Measurements from ENCODE around the gene NPPB.
"Not testable (repeated sequence)": the region's sequence is repeated elsewhere in the genome, so short reads cannot be mapped to it uniquely, and the experiment has no call there.

NPPB gene

DNA sequence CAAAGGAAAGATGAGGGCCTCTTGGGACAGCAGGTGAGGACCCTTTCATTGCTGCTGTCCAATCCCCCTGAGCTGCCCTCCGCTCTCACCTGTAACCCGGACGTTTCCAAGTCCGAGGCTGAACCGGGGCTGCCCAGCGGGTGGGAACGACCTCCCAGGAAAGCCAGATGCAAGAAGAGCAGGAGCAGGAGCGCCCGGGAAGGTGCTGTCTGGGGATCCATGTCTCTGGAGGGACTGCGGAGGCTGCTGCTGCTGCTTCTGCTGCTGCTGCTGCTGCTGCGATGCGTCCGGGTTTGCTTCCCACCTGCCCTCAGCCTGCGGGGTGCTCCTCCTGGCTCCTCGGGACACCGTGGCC is at the start of gene NPPB:
Gene NPPB (minus strand): TSS at position 333 of the 355 bp plus-strand sequence. CDS start 112 bp downstream, at position 221.
- no peak for DNase-seq
- in situ Hi-C loops (cut with MboI; ENCODE audit: low pct_unique_long_range_greater_than_20kb, low sequenced_read_pairs): no loop called here

DNA sequence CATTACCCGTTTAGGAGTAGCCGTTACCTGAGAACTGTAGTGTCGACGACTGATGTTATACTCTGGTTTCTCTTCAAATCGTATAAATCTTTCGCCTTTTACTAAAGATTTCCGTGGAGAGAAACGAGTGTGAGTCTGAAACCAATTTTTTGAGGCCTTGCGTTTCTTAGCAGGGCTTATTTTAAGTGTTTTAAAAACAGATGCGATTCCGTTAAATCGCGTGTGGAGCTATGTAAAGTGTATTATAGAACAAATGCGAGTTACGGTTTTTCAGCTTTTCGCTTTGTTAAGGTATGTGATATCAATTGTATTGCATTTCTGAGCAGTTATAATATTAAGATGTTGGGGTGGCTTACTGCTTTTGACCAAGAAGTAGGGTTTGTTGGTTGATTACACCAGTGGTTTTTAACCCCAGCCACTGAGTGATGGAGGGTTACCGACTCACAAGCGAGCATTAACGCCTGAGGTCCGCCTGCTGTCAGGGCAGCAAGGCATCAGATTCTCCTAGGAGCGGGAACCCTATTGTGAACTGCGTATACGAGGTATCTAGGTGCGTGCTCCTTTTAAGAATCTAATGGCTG is 49.4 kb upstream of the NPPB start:
- in situ Hi-C loops (cut with MboI; ENCODE audit: low pct_unique_long_range_greater_than_20kb, low sequenced_read_pairs): no loop called here
- DNase-seq: peak; percentile 92

DNA sequence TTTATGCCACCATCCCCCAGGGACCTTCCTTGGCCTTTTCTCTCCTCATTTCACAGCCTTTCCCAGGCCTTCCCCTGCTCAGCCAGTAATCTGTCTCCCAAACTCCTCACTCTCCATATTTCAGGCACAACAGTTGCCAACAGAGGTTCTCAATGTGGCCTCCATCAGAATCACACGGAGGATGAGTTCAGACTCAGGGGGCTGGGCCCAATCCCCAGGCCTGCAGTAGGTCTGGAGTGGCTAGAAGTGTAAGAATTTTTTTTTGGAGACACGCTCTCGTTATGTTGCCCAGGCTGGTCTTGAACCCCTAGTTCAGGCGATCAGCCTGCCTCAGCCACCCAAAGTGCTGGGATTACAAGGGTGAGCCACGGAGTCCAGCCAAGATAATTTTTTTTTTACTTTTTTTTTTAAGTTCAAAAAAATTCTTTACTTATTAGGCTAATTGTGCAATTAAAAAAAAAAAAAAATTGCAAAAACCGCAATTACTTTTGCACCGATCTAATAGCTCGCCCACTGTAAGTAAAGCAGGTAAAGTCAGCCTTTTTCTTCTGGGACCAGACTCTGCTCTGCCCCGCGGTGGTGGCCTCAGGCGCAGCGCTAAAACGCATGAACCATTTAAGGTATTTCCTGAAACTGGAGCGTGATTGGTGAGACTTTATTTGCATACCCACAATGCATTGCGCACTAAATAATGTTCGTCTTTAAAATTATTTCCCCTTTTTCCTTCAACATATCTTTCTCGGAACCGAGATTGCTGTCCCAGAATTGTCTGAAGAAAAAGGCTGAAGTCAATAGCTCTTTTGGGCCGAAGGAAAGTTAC is 48.7 kb upstream of the NPPB start:
- peak; percentile 98 for DNase-seq
- in situ Hi-C loops (cut with MboI; ENCODE audit: low pct_unique_long_range_greater_than_20kb, low sequenced_read_pairs): no loop called here

DNA sequence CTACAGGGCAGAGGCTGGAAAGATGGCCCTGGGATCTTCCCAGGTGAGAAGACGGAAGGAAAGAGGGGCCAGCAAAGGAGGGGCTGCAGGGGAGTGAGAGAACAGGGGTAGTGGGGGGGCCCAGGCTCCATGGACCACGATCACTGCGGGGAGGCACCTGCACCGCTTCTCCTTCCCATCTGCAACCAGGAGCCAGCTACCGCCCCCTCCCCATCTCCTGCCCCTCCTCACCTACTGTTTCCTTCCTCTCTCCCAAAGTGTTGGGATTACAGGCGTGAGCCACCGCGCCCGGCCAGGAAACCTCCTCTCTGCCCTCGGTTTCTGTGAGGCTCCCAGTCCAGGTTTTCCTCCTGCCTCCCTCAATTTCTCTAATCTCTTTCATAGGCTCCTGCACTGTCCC is 48.1 kb upstream of the NPPB start:
- DNase-seq: no peak
- in situ Hi-C loops (cut with MboI; ENCODE audit: low pct_unique_long_range_greater_than_20kb, low sequenced_read_pairs): no loop called here

DNA sequence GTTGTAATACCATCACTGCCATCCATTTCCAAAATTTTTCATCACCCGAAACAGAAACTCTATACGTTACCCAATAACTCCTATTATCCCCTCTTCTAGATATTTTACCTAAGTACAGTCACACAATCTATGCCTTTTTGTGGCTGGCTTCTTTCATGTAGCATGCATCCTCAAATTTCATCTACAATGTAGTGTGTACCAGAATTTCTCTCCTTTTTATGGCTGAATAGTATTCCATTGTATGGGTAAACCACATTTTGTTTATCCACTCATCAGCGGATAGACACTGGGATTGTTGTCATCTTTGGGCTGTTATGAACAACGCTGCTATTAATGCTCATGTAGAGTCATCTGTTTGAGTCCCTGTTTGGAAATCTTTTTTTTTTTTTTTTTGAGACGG is 46.2 kb upstream of the NPPB start:
- in situ Hi-C loops (cut with MboI; ENCODE audit: low pct_unique_long_range_greater_than_20kb, low sequenced_read_pairs): no loop called here
- no peak for DNase-seq

DNA sequence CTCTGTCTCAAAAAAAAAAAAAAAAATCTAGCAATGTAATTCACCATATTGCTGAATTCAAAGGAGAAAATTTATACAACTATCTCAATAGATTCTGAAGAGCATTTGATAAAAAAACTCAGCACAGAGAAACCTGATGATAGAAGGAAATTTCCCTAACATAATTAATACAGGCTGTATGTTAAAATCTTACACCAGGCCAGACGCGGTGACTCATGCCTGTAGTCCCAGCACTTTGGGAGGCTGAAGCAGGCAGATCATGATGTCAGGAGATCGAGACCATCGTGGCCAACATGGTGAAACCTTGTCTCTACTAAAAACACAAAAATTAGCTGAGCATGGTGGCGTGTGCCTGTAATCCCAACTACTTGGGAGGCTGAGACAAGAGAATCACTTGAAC is 45.4 kb upstream of the NPPB start:
- DNase-seq; in situ Hi-C loops (cut with MboI; ENCODE audit: low pct_unique_long_range_greater_than_20kb, low sequenced_read_pairs): not testable (repeated sequence)

DNA sequence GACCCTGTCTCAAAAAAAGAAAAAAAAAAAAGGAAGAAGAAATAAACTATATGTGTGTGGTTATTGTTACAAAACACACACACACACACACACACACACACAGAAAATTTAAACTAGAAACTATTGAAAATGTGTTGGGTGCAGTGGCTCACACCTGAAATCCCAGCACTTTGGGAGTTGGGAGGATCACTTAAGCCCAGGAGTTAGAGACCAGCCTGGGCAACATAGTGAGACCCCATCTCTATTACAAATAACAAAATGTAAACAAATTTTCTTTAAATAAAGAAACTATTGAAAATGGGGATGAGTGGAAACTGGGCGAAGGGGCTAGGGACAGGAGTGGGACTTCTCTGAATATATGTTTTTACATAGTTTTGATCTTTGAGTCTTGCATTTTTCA is 44.5 kb upstream of the NPPB start:
- no peak for DNase-seq
- in situ Hi-C loops (cut with MboI; ENCODE audit: low pct_unique_long_range_greater_than_20kb, low sequenced_read_pairs): no loop called here

DNA sequence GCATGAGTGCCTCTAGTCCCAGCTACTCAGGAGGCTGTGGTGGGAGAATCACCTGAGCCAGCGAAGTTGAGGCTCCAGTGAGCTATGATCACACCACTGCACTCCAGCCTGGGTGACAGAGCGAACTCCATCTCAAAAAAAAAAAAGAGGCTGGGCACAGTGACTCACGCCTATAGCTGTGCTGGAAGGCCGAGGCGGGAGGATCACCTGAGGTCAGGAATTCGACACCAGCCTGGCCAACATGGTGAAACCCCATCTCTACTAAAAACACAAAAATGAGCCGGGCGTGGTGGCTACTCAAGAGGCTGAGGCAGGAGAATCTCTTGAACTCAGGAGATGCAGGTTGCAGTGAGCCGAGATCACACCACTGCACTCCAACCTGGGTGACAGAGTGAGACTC is 42.7 kb upstream of the NPPB start:
- DNase-seq; in situ Hi-C loops (cut with MboI; ENCODE audit: low pct_unique_long_range_greater_than_20kb, low sequenced_read_pairs): not testable (repeated sequence)

DNA sequence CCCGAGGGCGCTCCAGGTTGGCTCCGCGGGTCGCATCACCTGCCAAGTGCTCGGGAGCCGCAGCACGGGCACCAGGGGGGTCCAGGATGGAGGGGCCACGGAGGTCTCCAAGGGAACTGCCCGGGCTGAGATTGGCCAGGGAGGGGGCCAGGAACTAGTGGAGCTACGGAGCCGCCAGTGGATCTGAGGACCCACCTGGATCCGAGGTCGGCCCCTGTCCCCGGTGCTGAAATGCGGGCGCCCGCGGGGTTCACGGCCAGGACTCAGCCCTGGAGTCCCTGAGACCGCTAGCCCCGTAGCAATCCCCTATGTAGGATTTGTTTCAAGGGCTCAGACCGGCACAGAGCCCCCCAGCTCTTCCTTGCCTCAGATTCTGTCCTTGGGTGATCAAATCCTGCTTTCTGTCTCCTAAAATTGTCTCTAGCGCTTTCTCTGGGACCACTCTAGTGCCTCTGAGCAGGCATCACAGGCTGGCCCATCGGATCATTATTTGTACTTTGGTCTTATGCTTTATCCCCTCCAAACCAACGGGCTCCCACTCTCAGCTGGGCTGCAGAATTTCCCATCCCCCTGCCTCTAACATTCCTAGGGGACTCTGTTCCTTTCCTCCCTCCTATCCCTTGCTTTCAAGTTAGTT is 40.2 kb upstream of the NPPB start:
- DNase-seq: no peak
- in situ Hi-C loops (cut with MboI; ENCODE audit: low pct_unique_long_range_greater_than_20kb, low sequenced_read_pairs): loop anchor here (10.0 kb wide), 1 partner anchor 64 kb away; no protein-coding TSS in a partner anchor

DNA sequence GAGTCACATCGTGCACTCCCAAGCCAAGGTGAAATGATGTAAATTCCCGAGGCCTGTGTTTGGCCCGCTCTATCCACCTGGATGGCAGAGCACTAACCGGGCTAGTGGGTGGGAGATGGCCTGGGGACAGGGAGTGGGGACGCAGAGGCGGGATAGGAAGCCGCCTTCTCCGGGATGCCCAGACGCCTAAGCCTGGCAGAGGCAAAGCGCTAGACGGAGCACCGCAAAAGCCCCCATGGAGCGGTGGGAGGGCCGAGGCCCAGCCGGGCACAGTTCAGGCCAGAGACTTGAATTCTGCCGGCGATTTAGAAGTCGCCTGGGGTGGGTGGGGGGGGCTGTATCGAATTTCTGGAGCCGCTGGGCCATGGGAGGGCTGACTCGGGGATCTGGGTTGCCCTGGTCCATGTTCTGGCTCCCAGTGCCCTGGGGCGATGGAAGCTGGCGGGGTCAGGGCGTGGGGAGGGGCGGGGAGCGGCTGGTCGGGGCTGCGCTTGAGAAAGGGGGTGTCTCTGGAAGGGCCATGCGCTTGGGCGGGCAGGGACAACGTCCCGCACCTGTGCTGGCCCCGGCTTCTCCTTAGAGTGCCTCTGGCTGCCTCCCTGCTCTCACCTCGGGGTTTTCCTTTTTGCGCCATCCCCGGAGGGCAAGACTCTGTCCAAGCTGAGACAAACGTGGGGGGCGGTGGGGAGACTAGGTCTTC is 39.5 kb upstream of the NPPB start:
- in situ Hi-C loops (cut with MboI; ENCODE audit: low pct_unique_long_range_greater_than_20kb, low sequenced_read_pairs): loop anchor here (10.0 kb wide), 1 partner anchor 63 kb away; no protein-coding TSS in a partner anchor

DNA sequence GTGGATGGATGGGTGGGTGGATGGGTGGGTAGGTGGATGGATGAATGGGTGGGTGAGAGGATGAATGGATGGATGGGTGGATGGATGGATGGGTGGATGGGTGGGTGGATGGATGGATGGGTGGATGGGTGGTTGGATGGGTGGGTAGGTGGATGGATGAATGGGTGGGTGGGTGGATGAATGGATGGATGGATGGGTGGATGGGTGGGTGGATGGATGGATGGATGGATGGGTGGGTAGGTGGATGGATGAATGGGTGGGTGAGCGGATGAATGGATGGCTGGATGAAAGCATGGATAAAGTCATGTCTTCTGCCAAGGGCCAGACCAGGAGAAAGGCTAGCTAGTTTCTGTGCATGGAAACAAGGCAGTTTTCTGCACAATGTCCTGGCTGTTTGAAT is 35.8 kb upstream of the NPPB start:
- not testable (repeated sequence) for DNase-seq
- in situ Hi-C loops (cut with MboI; ENCODE audit: low pct_unique_long_range_greater_than_20kb, low sequenced_read_pairs): loop anchor here (10.0 kb wide), 1 partner anchor 60 kb away; no protein-coding TSS in a partner anchor

More for the DNA sequence above, 39.5 kb upstream of the NPPB start:
- DNase-seq: no peak

DNA sequence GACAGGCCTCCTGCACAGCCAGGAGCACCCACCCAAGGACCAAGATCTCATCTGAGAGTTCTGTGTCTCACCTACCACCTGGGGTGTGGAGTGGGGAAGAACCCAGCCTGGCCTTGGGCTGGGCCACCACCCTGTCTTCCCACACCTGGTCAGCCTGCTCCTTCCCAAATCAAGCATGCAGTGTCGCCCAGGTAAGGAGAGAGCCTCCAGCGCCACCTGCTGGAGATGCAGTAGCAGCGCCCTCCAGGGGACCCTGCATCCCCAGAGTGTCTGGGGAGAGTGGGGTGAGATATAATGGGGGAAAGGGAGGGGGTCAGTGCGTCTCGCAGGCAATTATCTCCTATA is 35.1 kb upstream of the NPPB start:
- DNase-seq: peak; percentile 60
- in situ Hi-C loops (cut with MboI; ENCODE audit: low pct_unique_long_range_greater_than_20kb, low sequenced_read_pairs): loop anchor here (10.0 kb wide), 1 partner anchor 59 kb away; no protein-coding TSS in a partner anchor

DNA sequence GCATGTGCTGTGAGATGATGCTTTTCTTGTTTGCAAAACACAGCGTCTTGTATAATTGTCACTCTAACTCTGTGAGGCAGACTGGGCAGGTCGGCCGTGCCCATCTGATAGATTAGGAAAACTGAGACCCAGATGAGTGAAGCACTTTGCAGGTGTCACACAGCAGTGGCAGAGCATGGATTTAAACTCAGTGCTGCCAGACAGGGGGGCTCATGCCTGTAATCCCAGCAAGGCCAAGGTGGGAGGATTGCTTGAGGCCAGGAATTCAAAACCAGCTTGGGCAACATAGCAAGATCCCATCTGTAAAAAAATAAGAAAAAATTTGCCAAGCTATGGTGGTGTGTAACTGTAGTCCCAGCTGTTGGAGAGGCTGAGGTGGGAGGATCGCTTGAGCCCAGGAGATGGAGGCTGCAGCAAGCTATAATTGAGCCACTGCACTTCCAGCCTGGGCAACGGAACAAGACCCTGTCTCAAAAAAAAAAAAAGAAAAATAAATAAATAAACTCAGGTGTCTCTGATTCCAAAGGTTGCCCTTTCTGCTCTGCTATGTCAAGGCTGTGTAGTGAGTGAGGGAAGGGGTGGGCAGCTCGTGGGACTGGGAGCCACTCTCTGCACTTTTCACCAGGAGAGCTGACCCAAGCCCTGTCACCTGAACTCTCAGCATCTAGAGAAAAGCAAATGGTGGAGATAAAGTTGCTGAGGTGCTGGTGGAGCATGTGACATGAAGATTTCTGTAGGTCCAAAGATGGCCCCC is 32.9 kb upstream of the NPPB start:
- no peak for DNase-seq
- in situ Hi-C loops (cut with MboI; ENCODE audit: low pct_unique_long_range_greater_than_20kb, low sequenced_read_pairs): loop anchor here (10.0 kb wide), 1 partner anchor 57 kb away; no protein-coding TSS in a partner anchor

DNA sequence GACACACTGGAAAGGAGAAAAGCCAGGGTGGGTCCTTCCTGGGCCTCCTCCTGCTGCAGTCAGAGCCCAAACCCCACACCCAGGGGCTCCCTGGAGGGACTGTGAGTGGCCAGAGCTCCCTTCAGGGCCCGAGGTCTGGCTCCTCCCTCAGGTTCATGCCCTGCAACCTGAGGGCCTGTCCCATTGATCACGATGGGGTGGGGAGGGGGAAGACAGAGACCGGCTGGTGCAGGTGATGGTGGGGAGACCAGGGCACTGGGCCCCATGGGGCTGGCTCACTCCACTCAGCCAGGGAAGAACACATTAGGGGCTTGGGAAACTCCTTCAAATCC is 30.1 kb upstream of the NPPB start:
- DNase-seq: no peak
- in situ Hi-C loops (cut with MboI; ENCODE audit: low pct_unique_long_range_greater_than_20kb, low sequenced_read_pairs): no loop called here

DNA sequence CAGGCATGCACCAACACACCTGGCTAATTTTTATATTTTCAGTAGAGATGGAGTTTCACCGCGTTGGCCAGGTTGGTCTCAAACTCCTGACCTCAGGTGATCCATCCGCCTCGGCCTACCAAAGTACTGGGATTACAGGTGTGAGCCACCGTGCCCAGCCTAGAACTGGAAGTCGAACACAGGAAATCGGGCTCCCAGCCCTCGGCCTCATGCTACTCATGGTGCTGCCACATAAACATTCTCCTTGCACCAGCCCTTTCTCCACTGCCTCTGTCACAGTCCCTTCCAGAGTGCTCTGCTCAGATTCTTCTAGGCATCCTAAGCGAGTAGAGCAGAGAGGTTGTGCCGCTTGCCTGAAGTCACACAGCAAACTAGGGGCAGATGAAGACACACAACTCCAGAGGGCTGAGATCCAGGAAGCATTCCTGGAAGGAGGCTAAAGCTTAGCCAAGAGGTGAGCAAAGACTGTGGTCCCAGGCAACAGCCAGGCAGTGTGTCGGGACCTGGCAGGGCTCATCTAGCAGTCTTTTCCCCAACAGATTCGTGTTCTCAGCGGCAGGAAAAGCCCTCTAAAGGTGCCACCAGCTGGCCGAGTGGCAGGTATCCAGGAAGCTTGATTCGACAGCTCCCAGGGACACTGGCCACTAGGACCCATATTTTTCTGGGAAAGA is 29.6 kb upstream of the NPPB start:
- in situ Hi-C loops (cut with MboI; ENCODE audit: low pct_unique_long_range_greater_than_20kb, low sequenced_read_pairs): no loop called here

DNA sequence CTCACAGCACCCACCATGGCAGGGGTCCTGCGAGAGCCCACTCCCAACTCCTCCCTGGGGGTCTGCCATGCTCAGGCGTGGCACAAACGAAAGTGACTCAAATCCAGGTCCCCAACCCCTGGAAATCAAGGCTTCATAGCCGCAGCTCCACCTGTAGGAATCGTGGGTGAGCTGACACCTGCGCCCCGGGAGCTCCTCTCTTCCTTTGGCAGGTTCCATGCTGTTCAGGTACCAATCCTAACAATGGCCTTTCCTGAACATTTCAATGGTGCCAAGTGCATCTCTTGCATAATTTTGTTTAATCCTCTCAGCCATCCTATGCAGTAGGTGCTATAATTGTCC is 28.9 kb upstream of the NPPB start:
- DNase-seq: no peak
- in situ Hi-C loops (cut with MboI; ENCODE audit: low pct_unique_long_range_greater_than_20kb, low sequenced_read_pairs): no loop called here

More for the DNA sequence above, 29.6 kb upstream of the NPPB start:
- DNase-seq: no peak

DNA sequence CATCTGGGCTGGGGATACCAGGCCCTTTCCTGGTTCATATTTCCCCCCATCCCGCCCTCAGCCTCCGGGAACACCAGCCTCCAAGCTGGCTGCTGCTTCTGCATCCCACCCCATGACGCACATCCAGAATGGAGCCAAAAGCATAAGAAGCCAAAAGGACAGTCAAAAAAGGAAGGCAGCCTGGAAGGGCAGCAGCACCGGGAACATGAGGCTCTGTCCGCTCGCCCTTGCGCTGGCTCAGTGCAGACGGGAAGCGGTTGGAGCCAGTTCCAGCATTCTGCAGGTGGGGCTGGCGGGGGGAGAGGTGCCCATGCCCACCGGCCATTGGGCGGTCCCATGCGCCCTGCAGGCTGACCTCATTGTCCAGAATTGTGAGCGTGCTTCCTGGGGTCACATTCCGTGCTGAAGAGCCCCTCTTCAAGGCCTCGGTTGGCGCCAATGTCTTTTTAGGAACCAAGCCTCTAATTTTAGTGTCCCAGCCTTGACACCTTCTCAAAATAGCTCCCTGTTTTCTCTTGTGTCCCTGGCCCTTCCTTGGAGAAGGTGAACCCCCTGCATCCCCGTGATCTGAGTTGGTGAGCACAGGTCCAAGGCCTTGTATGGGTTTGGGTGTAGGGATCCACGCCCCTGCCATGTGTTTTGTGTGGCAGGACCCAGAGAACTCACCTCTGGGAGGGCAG is 28.4 kb upstream of the NPPB start:
- in situ Hi-C loops (cut with MboI; ENCODE audit: low pct_unique_long_range_greater_than_20kb, low sequenced_read_pairs): no loop called here
- DNase-seq: no peak

DNA sequence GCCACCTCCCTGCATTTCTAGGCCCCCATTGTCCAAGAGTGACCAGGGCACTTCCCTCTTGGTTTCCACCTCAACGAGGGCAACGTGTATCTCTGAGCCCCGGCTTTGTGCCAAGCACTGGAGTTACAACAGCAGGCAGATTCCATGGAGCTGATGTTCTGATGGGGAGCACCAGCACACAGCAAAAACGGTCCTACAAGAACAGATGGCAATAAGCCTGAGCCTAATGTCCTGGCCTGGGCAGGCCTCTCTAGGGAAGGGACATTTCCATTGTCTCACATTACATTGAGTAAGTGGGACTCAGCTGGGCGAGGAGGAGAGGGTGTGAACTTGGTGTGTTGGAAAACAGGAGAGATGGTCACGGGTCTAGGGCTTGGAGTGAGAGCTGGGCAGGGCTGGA is 27.2 kb upstream of the NPPB start:
- in situ Hi-C loops (cut with MboI; ENCODE audit: low pct_unique_long_range_greater_than_20kb, low sequenced_read_pairs): no loop called here
- DNase-seq: no peak
